H9 (cell line): ENCODE data around the gene ZBTB20. TPM values are rescaled to one million over a fixed set of nuclear protein-coding genes. Genes with fewer than 3 reads are reported as not detected.

Experiments
- DNase-seq: peaks from one replicate; pipeline ENCODE4 v3.0.0-alpha.2; 2017
- H2AFZ ChIP-seq: one replicate; pipeline ENCODE4 v1.6.1; 2013; ENCODE audit warnings: mild to moderate bottlenecking, low read length, control low read depth, moderate library complexity
- H2AK5ac ChIP-seq: 2 replicates; pipeline ENCODE4 v1.6.1; 2013; ENCODE audit warnings: low read length, control low read depth, mixed read lengths; ENCODE audit not compliant: insufficient read length
- H2BK120ac ChIP-seq: one replicate; pipeline ENCODE4 v1.6.1; 2013; ENCODE audit warnings: low read depth, mild to moderate bottlenecking, low read length, control low read depth, inconsistent platforms; ENCODE audit not compliant: poor library complexity, severe bottlenecking
- H2BK12ac ChIP-seq: 2 replicates; pipeline ENCODE4 v1.6.1; 2013; ENCODE audit warnings: low read length, control low read depth, mixed read lengths, low read depth; ENCODE audit not compliant: insufficient read length
- H2BK15ac ChIP-seq: 2 replicates; pipeline ENCODE4 v1.6.1; 2013; ENCODE audit warnings: low read depth, low read length, control low read depth
- H2BK20ac ChIP-seq: one replicate; pipeline ENCODE4 v1.6.1; 2013; ENCODE audit warnings: low read depth, mild to moderate bottlenecking, low read length, control low read depth, inconsistent platforms; ENCODE audit not compliant: poor library complexity, severe bottlenecking
- H2BK5ac ChIP-seq: 2 replicates; pipeline ENCODE4 v1.6.1; 2013; ENCODE audit warnings: low read length, control low read depth, mixed read lengths; ENCODE audit not compliant: insufficient read length
- H3K14ac ChIP-seq: 2 replicates; pipeline ENCODE4 v1.6.1; 2013; ENCODE audit warnings: low read length, control low read depth; ENCODE audit not compliant: insufficient read depth
- H3K18ac ChIP-seq: 2 replicates; pipeline ENCODE4 v1.6.1; 2013; ENCODE audit warnings: low read depth, mild to moderate bottlenecking, mixed read lengths, low read length, control low read depth; ENCODE audit not compliant: insufficient read length
- H3K23ac ChIP-seq: 2 replicates; pipeline ENCODE4 v1.6.1; 2013; ENCODE audit warnings: low read length, control low read depth, mixed read lengths, low read depth; ENCODE audit not compliant: insufficient read length
- H3K23me2 ChIP-seq: 2 replicates; pipeline ENCODE4 v1.6.1; 2013; ENCODE audit warnings: low read depth, mild to moderate bottlenecking, mixed read lengths, low read length, control low read depth; ENCODE audit not compliant: insufficient read length, poor library complexity, severe bottlenecking
- H3K27ac ChIP-seq: 2 replicates; pipeline ENCODE4 v1.5.1; 2013; ENCODE audit warnings: low read length, control low read depth, mixed read lengths, low read depth; ENCODE audit not compliant: insufficient read length
- H3K27me3 ChIP-seq: 2 replicates; pipeline ENCODE4 v1.6.1; 2013; ENCODE audit warnings: low read length, control low read depth, inconsistent platforms; ENCODE audit not compliant: insufficient read depth
- H3K4ac ChIP-seq: 2 replicates; pipeline ENCODE4 v1.6.1; 2013; ENCODE audit warnings: low read depth, mild to moderate bottlenecking, control low read depth, inconsistent platforms, low read length, moderate library complexity
- H3K4me1 ChIP-seq: 2 replicates; pipeline ENCODE4 v1.6.1; 2013; ENCODE audit warnings: low read length, control low read depth, inconsistent platforms; ENCODE audit not compliant: insufficient read depth
- H3K4me2 ChIP-seq: 2 replicates; pipeline ENCODE4 v1.6.1; 2013; ENCODE audit warnings: low read length, control low read depth, mixed read lengths; ENCODE audit not compliant: insufficient read length, insufficient read depth
- H3K56ac ChIP-seq: 2 replicates; pipeline ENCODE4 v1.6.1; 2013; ENCODE audit warnings: low read depth, mild to moderate bottlenecking, mixed read lengths, low read length, control low read depth; ENCODE audit not compliant: insufficient read length
- H3K79me1 ChIP-seq: 2 replicates; pipeline ENCODE4 v1.6.1; 2013; ENCODE audit warnings: low read depth, mild to moderate bottlenecking, moderate library complexity, low read length, control low read depth, inconsistent platforms; ENCODE audit not compliant: insufficient read depth, poor library complexity, severe bottlenecking
- H3K79me2 ChIP-seq: 2 replicates; pipeline ENCODE4 v1.6.1; 2013; ENCODE audit warnings: low read length, control low read depth, inconsistent platforms; ENCODE audit not compliant: insufficient read depth
- H3K9ac ChIP-seq: 2 replicates; pipeline ENCODE4 v1.6.1; 2013; ENCODE audit warnings: low read length, control low read depth, mixed read lengths; ENCODE audit not compliant: insufficient read length; ENCODE audit errors: extremely low read depth
- H3K9me3 ChIP-seq: one replicate; pipeline ENCODE4 v1.6.1; 2013; ENCODE audit warnings: low read depth, low read length, inconsistent platforms; ENCODE audit not compliant: control insufficient read depth
- H3T11ph ChIP-seq: one replicate; pipeline ENCODE4 v1.6.1; 2013; ENCODE audit warnings: mild to moderate bottlenecking, low read length, control low read depth, inconsistent platforms
- H4K20me1 ChIP-seq: one replicate; pipeline ENCODE4 v1.6.1; 2013; ENCODE audit not compliant: control insufficient read depth, insufficient read length, insufficient read depth
- H4K5ac ChIP-seq: 2 replicates; pipeline ENCODE4 v1.6.1; 2013; ENCODE audit warnings: low read depth, mild to moderate bottlenecking, mixed read lengths, low read length, control low read depth; ENCODE audit not compliant: insufficient read length
- H4K8ac ChIP-seq: replicated peaks from 2 replicates; pipeline ENCODE4 v1.6.1; 2013; ENCODE audit warnings: low read length, control low read depth, mixed read lengths, low read depth; ENCODE audit not compliant: insufficient read length
- H4K91ac ChIP-seq: 2 replicates; pipeline ENCODE4 v1.6.1; 2013; ENCODE audit warnings: low read depth, mild to moderate bottlenecking, moderate library complexity, mixed read lengths, low read length, control low read depth; ENCODE audit not compliant: insufficient read length
- H3K27ac Mint-ChIP-seq, 3 experiments: 2 replicates in 2 of 3; 3 replicates in 1 of 3; pipeline ENCODE4 v1.8.0; 2020 to 2021; ENCODE audit warnings: mixed read lengths in 3 of 3, mild to moderate bottlenecking in 1 of 3, moderate library complexity in 1 of 3
- H3K27me3 Mint-ChIP-seq: 2 replicates; pipeline ENCODE4 v1.8.0; 2021; ENCODE audit warnings: low read depth, mild to moderate bottlenecking, moderate library complexity, mixed read lengths
- H3K36me3 Mint-ChIP-seq, 3 experiments: 2 replicates in 2 of 3; 3 replicates in 1 of 3; pipeline ENCODE4 v1.8.0; 2020 to 2021; ENCODE audit warnings: low read depth in 3 of 3, mixed read lengths in 3 of 3; ENCODE audit not compliant: insufficient read depth in 1 of 3
- H3K4me1 Mint-ChIP-seq, 2 experiments: 2 replicates each; pipeline ENCODE4 v1.8.0; 2020; ENCODE audit warnings: mixed read lengths in 2 of 2
- H3K4me3 Mint-ChIP-seq, 2 experiments: 2 replicates in 1 of 2; 3 replicates in 1 of 2; pipeline ENCODE4 v1.8.0; 2020 to 2021; ENCODE audit warnings: mild to moderate bottlenecking in 2 of 2, mixed read lengths in 2 of 2, moderate library complexity in 1 of 2
- H3K9me3 Mint-ChIP-seq, 2 experiments: 2 replicates in 1 of 2; 3 replicates in 1 of 2; pipeline ENCODE4 v1.8.0; 2020; ENCODE audit warnings: mild to moderate bottlenecking in 2 of 2, mixed read lengths in 2 of 2, moderate library complexity in 1 of 2
- CTCF ChIP-seq: fragments of 200-600 bp; sonication (generic); conservative IDR thresholded peaks from 3 replicates; pipeline ENCODE4 v1.8.0; 2021; ENCODE audit warnings: antibody characterized with exemption, mild to moderate bottlenecking
- WGBS: extraction: QIAGEN DNeasy Blood & Tissue Kit; methylation state at CpG from one replicate; pipeline ENCODE4 v1.1.7; 2013; ENCODE audit warnings: missing lambda C conversion rate, low lambda C conversion rate, mixed read lengths; ENCODE audit not compliant: insufficient read length; ENCODE audit errors: extremely low coverage; 5-methylcytosine and 5-hydroxymethylcytosine counted together
- total RNA-seq: library from RNA; stranded (reverse); gene quantifications from 2 replicates; pipeline ENCODE4 v1.2.1, GENCODE V29; 2021

ZBTB20 gene
- total RNA-seq, 1 experiment from 2014 or later = 0.70 TPM

GRCh38 chr3:114445233-114445632 is 701.9 kb downstream of the ZBTB20 start:
- Histone ChIP-seq H3K79me2 (no peaks in the 10 kb centered on the region), H3K14ac (no peak overlapping the region), H2AFZ (no peak overlapping the region), H3K79me1 (no peaks in the 10 kb centered on the region), H2AK5ac (no peak overlapping the region), H4K20me1 (no peaks in the 10 kb centered on the region), H2BK20ac (no peak overlapping the region), H4K91ac (no peak overlapping the region), H3K27ac (no peak overlapping the region), H2BK120ac (no peak overlapping the region), H3K4ac (no peak overlapping the region), H3T11ph (no peak overlapping the region), H3K56ac (no peak overlapping the region), H3K27me3 (no peaks in the 10 kb centered on the region), H2BK5ac (no peak overlapping the region), H3K9me3 (no peaks in the 10 kb centered on the region), H4K5ac (no peak overlapping the region), H3K18ac (no peak overlapping the region), H4K8ac (no peak overlapping the region), H3K4me2 (no peak overlapping the region), H3K23me2 (no peaks in the 10 kb centered on the region), H2BK15ac (no peak overlapping the region), H3K9ac (no peak overlapping the region), H3K23ac (no peak overlapping the region), H3K4me1 (no peaks in the 10 kb centered on the region), H2BK12ac (no peak overlapping the region)
- H3K27ac Mint-ChIP-seq = no peak overlapping the region
- H3K36me3 Mint-ChIP-seq = no peaks in the 10 kb centered on the region
- no peaks in the 10 kb centered on the region for H3K27me3 Mint-ChIP-seq
- no peak overlapping the region for H3K4me3 Mint-ChIP-seq
- TF ChIP-seq CTCF = no peak
- peaks cover 7 to 8% of the 10 kb centered on the region in 2 experiments for H3K4me1 Mint-ChIP-seq
- no CpG with 5 or more reads among the region's 2 CpGs for WGBS
- H3K9me3 Mint-ChIP-seq = no peaks in the 10 kb centered on the region
- DNase-seq = no peak
